NT2/D1 (cell line): Measurements from ENCODE around the gene PEX10.

Source experiments
- SUZ12 ChIP-seq: IDR thresholded peaks from 2 replicates; pipeline ENCODE4 v1.6.1; 2011; ENCODE audit not compliant: insufficient read length, insufficient read depth; ENCODE audit errors: extremely low read depth
- ZNF274 ChIP-seq: IDR thresholded peaks from 2 replicates; pipeline ENCODE4 v1.6.1; 2011; ENCODE audit warnings: mild to moderate bottlenecking, low read depth, low read length

DNA sequence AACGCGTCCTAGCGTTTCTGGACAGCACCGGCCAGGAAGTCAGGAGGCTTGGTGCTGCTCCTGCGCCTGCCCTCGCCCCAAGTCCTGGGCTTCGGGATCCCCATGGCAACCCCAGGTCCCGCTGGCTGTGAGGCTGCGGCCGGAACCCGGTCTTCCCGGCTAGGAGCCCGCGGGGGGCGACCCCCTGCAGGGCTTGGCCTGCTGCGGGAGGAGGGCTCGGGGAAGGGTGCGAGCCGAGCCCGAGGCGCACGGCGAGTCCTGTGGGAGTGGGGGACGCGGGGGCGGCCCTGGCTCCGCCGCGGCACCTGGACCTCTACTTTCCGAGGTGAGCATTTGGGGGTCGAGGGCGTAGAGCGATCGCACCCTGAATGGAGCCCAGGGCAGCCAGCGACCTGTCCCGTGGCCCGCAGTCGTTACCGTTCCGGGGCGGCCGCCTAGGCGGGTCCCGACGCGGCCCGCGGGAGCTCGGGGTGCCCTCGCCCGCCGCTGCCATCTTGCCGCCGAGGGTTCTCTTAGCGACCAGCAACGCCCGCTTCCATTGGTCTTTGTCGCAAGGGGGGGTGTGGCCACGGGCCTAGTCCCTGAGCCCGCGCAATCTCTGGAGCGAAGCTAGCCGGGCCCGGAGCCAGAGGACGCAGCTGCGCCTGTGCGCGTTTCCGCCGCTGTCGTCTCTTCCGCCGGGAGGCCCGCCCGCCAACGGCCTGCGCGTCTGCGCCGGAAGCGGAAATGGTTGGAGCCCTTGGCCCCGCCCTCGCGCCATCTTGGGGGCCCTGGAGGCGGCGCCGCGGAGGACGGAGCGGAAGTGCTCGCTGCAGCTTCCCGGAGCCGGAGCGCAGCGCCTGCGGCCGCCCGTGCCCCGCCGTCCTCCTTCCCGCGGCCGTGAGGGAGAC lies 21.1 kb downstream of the PEX10 start, which contains the start of the genes MORN1 and RER1:
- no peak for TF ChIP-seq ZNF274
- no peak for TF ChIP-seq SUZ12
